Testis (tissue), 3 donors: ENCODE data around the gene GABRR3. TPM values are rescaled to one million over a fixed set of nuclear protein-coding genes. Genes with fewer than 3 reads are reported as not detected.

Source experiments
- DNase-seq: peaks from one replicate; pipeline ENCODE4 v3.0.0-alpha.2; 2019
- H3K27ac ChIP-seq, 2 donors: fragments of 200-600 bp; sonication (generic); one replicate each; pipeline ENCODE4 v1.5.1; 2019
- H3K27me3 ChIP-seq: fragments of 200-600 bp; sonication (generic); one replicate; pipeline ENCODE4 v1.5.1; 2019
- H3K36me3 ChIP-seq: fragments of 200-600 bp; sonication (generic); one replicate; pipeline ENCODE4 v1.5.1; 2017; ENCODE audit warnings: low read depth; ENCODE audit errors: missing control alignments
- H3K4me1 ChIP-seq: fragments of 200-600 bp; sonication (generic); one replicate; pipeline ENCODE4 v1.5.1; 2019
- H3K4me3 ChIP-seq, 2 donors: fragments of 200-600 bp; sonication (generic); one replicate each; pipeline ENCODE4 v1.5.1; 2017 to 2019
- H3K9me3 ChIP-seq: fragments of 200-600 bp; sonication (generic); one replicate; pipeline ENCODE4 v1.5.1; 2017
- POLR2A ChIP-seq: fragments of 450-650 bp; IDR thresholded peaks from one replicate; pipeline ENCODE4 v1.6.1; 2017; ENCODE audit warnings: antibody characterized with exemption, mild to moderate bottlenecking, moderate library complexity
- WGBS, 2 donors: methylation state at CpG; one replicate each; pipeline ENCODE4 v1.1.5; 2018; 5-methylcytosine and 5-hydroxymethylcytosine counted together
- intact Hi-C: fragments of 100-400 bp; cut with DNase I; formaldehyde crosslinking; loops from one replicate; pipeline ENCODE4 v1.15.1; 2023; ENCODE audit warnings: low total_unique reads
- polyA plus RNA-seq: library from polyadenylated mRNA; stranded (reverse); fragments of 350-450 nt; fragmentation: Illumina TruSeq; extraction: RNeasy Lipid Tissue Mini Kit (QIAGEN cat#74804); gene quantifications from one replicate; pipeline ENCODE4 v1.2.3, GENCODE V29; 2014; ENCODE audit warnings: low read depth, low replicate concordance; ENCODE audit not compliant: insufficient read depth
- total RNA-seq, 2 donors: library from RNA; depleted of rRNA; stranded (reverse); fragments of >200 nt; gene quantifications; one replicate each; pipeline ENCODE4 v1.2.3, GENCODE V29; 2016
- TF ChIP-seq, protein P1 (sequence below), 3 experiments: fragments of 450-650 bp in 2 of 3; fragments of 200-600 bp in 1 of 3; sonication (generic) in 1 of 3; IDR thresholded peaks; one replicate each; pipeline ENCODE4 v1.5.1; 2016 to 2019; ENCODE audit warnings: antibody characterized with exemption in 3 of 3, mild to moderate bottlenecking in 2 of 3, moderate library complexity in 1 of 3

GABRR3 gene
- total and polyA plus RNA-seq, 3 donors from 2014 or later, result 0.19 to 0.55 (median 0.38) TPM

DNA sequence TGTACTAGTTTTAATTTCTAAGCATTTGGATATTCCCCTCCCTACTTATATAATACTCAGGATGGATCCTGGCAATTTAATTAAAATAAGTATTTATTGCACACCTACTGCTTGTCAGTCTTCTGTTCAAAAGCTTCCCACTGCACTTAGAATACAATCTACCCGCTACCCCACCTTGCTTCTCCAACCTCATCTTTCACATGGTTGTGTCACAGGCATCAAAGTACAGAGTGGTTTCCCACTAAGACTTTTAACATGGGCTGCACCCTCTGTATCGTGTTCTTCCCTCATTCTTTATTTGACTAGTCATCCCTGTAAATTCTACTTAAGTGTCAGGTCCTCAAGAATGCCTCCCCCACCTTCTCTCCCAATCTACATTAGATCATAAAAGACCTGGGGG is 97.9 kb downstream of the GABRR3 start:
- H3K27ac ChIP-seq, result no peak overlapping the region
- intact Hi-C loops, result no loop called here
- TF ChIP-seq, protein P1, sequence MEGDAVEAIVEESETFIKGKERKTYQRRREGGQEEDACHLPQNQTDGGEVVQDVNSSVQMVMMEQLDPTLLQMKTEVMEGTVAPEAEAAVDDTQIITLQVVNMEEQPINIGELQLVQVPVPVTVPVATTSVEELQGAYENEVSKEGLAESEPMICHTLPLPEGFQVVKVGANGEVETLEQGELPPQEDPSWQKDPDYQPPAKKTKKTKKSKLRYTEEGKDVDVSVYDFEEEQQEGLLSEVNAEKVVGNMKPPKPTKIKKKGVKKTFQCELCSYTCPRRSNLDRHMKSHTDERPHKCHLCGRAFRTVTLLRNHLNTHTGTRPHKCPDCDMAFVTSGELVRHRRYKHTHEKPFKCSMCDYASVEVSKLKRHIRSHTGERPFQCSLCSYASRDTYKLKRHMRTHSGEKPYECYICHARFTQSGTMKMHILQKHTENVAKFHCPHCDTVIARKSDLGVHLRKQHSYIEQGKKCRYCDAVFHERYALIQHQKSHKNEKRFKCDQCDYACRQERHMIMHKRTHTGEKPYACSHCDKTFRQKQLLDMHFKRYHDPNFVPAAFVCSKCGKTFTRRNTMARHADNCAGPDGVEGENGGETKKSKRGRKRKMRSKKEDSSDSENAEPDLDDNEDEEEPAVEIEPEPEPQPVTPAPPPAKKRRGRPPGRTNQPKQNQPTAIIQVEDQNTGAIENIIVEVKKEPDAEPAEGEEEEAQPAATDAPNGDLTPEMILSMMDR (IDR thresholded peaks at IDR 0.05), result no peak
- 75 to 88% methylated on average over 2 of the region's 2 CpGs for WGBS, 2 donors
- H3K4me3 ChIP-seq, result no peak overlapping the region
- H3K4me1 ChIP-seq, result no peaks in the 10 kb centered on the region
- no peaks in the 10 kb centered on the region for H3K36me3 ChIP-seq
- H3K27me3 ChIP-seq, result no peaks in the 10 kb centered on the region
- no peaks in the 10 kb centered on the region for H3K9me3 ChIP-seq
- DNase-seq, result no peak

DNA sequence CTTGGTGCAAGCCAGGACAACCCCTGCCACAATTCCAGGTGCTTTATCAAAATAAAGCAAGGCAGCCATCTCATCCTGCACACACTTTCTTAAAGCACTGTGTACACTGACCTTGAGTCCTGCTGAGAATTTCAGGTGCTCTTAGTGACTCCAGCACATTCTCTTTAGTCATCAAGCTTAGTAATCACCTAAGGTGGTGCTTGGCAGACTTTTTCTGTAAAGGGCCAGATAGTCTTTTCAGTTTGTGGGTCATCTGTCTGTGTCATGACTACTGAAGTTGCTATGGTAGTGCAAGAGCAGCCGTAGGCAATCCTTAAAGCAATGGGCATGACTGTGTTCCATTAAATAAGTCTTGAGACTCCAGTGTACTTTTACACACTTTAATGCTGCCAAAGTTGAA is 99.3 kb downstream of the GABRR3 start:
- Histone ChIP-seq H3K36me3 (no peaks in the 10 kb centered on the region), H3K4me1 (no peaks in the 10 kb centered on the region), H3K27me3 (no peaks in the 10 kb centered on the region), H3K9me3 (no peaks in the 10 kb centered on the region), H3K27ac (no peak overlapping the region), H3K4me3 (no peak overlapping the region)
- TF ChIP-seq, protein P1 (IDR thresholded peaks at IDR 0.05), result no peak
- no peak for TF ChIP-seq POLR2A
- intact Hi-C loops, result no loop called here
- WGBS, 2 donors, result 92 to 100% methylated on average over 1 of the region's 1 CpG
- no peak for DNase-seq

Other genes starting within 250 kb of the GABRR3 start
- gene CRYBG3, start 213.3 kb downstream of the GABRR3 start, total RNA-seq, result 10 to 100 TPM; 39.7 to 49.8 TPM
- gene CRYBG3, start 213.3 kb downstream of the GABRR3 start, polyA plus RNA-seq, result 47.6 TPM
- gene RIOX2, start 62.9 kb downstream of the GABRR3 start, total RNA-seq, result 10 to 100 TPM; 16.3 to 22.5 TPM
- gene RIOX2, start 62.9 kb downstream of the GABRR3 start, polyA plus RNA-seq, result 14.0 TPM
- gene OR5AC2, start 51.9 kb upstream of the GABRR3 start, total RNA-seq, result not detected
- not detected for gene OR5AC2, start 51.9 kb upstream of the GABRR3 start, polyA plus RNA-seq
- gene OR5H1, start 95.4 kb upstream of the GABRR3 start, total RNA-seq, result under 1 TPM in 1 of 2 donors, not detected in 1; 0.08 TPM
- not detected for gene OR5H1, start 95.4 kb upstream of the GABRR3 start, polyA plus RNA-seq
- gene OR5H14, start 112.2 kb upstream of the GABRR3 start, total RNA-seq, result under 1 TPM; 0.06 to 0.16 TPM
- gene OR5H14, start 112.2 kb upstream of the GABRR3 start, polyA plus RNA-seq, result 0.41 TPM
- gene OR5H15, start 131.4 kb upstream of the GABRR3 start, total RNA-seq, result not detected
- not detected for gene OR5H15, start 131.4 kb upstream of the GABRR3 start, polyA plus RNA-seq
- not detected for gene OR5H6, start 228.9 kb upstream of the GABRR3 start, total RNA-seq
- not detected for gene OR5H6, start 228.9 kb upstream of the GABRR3 start, polyA plus RNA-seq
- not detected for gene OR5H2, start 247.2 kb upstream of the GABRR3 start, total RNA-seq
- not detected for gene OR5H2, start 247.2 kb upstream of the GABRR3 start, polyA plus RNA-seq